Measurements from ENCODE around the gene APOE. TPM values are rescaled to one million over a fixed set of nuclear protein-coding genes. Genes with fewer than 3 reads are reported as not detected.

APOE gene
- total and polyA plus RNA-seq, 2 of the 13 experiments (the other 11 are each of a cell fraction or from before 2014, with no cell fraction given) = 1,328 to 1,470 TPM

GRCh38 chr19:44954649-44955504 lies 49.3 kb downstream of the APOE start, which contains the start of gene CLPTM1 (continued):
- TF ChIP-seq RFX3 (CRISPR knock-in tag; IDR thresholded peaks at IDR 0.05) = no peak
- TF ChIP-seq ZNF768 (CRISPR knock-in tag; IDR thresholded peaks at IDR 0.05) = peak; percentile 11; the same call in 1 of the 2 replicates
- TF ChIP-seq CBX2 (IDR thresholded peaks at IDR 0.05; ENCODE audit: low read depth, low read length) = no peak
- TF ChIP-seq CBX2 (CRISPR knock-in tag; IDR thresholded peaks at IDR 0.05; ENCODE audit: low read depth) = no peak
- peak; percentile 90; the same call in 1 of the 2 replicates for TF ChIP-seq ZSCAN9 (CRISPR knock-in tag; IDR thresholded peaks at IDR 0.05; ENCODE audit: borderline replicate concordance)
- no peak for TF ChIP-seq ZSCAN22 (CRISPR knock-in tag; IDR thresholded peaks at IDR 0.05)
- no peak for TF ChIP-seq ZNF644 (CRISPR knock-in tag; IDR thresholded peaks at IDR 0.05; ENCODE audit: low read depth)
- no peak for TF ChIP-seq ZNF572 (CRISPR knock-in tag; IDR thresholded peaks at IDR 0.05)
- 0 out of 2 replicates have a peak, but pooled peaks have one; percentile 45 for TF ChIP-seq ZSCAN29 (CRISPR knock-in tag; conservative IDR thresholded peaks at IDR 0.05)
- no peak for TF ChIP-seq CBFB (CRISPR knock-in tag; IDR thresholded peaks at IDR 0.05)
- no peak for TF ChIP-seq ZNF547 (CRISPR knock-in tag; IDR thresholded peaks at IDR 0.05)
- no peak for TF ChIP-seq ARID2 (CRISPR knock-in tag; IDR thresholded peaks at IDR 0.05; ENCODE audit: borderline replicate concordance)
- TF ChIP-seq ATF1 (CRISPR knock-in tag; IDR thresholded peaks at IDR 0.05) = peak; percentile 89
- no peak; the same call in 1 of the 2 replicates for TF ChIP-seq BRD4 (CRISPR knock-in tag; IDR thresholded peaks at IDR 0.05)
- TF ChIP-seq TCF7 (IDR thresholded peaks at IDR 0.05; ENCODE audit: low read depth) = no peak
- 0 out of 2 replicates have a peak, but pooled peaks have one; percentile 12 for TF ChIP-seq ZNF275 (CRISPR knock-in tag; IDR thresholded peaks at IDR 0.05; ENCODE audit: borderline replicate concordance)
- no peak for TF ChIP-seq AHR (CRISPR knock-in tag; IDR thresholded peaks at IDR 0.05)
- no peak for TF ChIP-seq PATZ1 (CRISPR knock-in tag; IDR thresholded peaks at IDR 0.05)
- peak; percentile 32; the same call in 1 of the 2 replicates for TF ChIP-seq SOX5 (CRISPR knock-in tag; IDR thresholded peaks at IDR 0.05; ENCODE audit: borderline replicate concordance)
- no peak for TF ChIP-seq ZNF3 (CRISPR knock-in tag; IDR thresholded peaks at IDR 0.05)
- peak; percentile 43; the same call in 1 of the 2 replicates for TF ChIP-seq MAX (IDR thresholded peaks at IDR 0.05)
- peak; percentile 6; the same call in 1 of the 2 replicates for TF ChIP-seq ZBTB38 (CRISPR knock-in tag; IDR thresholded peaks at IDR 0.05)
- peak; percentile 68 for TF ChIP-seq TAF1 (CRISPR knock-in tag; IDR thresholded peaks at IDR 0.05)
- no peak for TF ChIP-seq ZNF772 (CRISPR knock-in tag; IDR thresholded peaks at IDR 0.05)
- no peak for TF ChIP-seq ATF3 (CRISPR knock-in tag; IDR thresholded peaks at IDR 0.05)
- peak; percentile 73 for TF ChIP-seq SALL2 (CRISPR knock-in tag; IDR thresholded peaks at IDR 0.05)
- no peak for TF ChIP-seq HMGA1 (CRISPR knock-in tag; conservative IDR thresholded peaks at IDR 0.05)
- TF ChIP-seq ZNF260 (CRISPR knock-in tag; IDR thresholded peaks at IDR 0.05; ENCODE audit: borderline replicate concordance, low read depth) = no peak
- TF ChIP-seq HDAC1 (CRISPR knock-in tag; IDR thresholded peaks at IDR 0.05) = peak; percentile 85
- 0 out of 2 replicates have a peak, but pooled peaks have one; percentile 61 for TF ChIP-seq ZNF576 (CRISPR knock-in tag; IDR thresholded peaks at IDR 0.05)

Data from HepG2 (cell line).